ENCODE measurements around the gene PACSIN2. TPM values are rescaled to one million over a fixed set of nuclear protein-coding genes. Genes with fewer than 3 reads are reported as not detected.

PACSIN2 gene
- total RNA-seq, 5 donors from 2014 or later (not counting 1 experiment from before 2014, with no cell fraction given) = 25.9 to 49.0 (median 40.4) TPM

DNA sequence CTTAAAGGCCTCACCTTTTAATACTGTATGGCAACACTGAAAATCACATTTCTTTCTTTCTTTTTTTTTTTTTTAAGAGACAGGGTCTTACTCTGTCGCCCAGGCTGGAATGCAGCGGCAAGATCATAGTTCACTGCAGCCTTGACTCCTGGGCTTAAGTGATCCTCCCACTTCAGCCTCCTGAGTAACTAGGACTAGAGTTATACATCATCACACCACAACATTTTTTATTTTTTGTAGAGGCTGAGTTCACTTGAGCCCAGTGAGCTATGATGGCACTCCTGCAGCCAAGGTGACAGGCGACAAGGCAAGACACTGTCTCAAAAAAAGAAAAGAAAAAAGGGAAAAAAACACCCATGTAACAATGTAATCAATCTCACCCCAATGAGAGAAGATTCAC, 167.8 kb downstream of the PACSIN2 start:
- H3K27ac Mint-ChIP-seq = no peak overlapping the region
- no peak overlapping the region for H3K4me3 ChIP-seq (ENCODE audit: control insufficient read depth in 1 of 2, extremely low read depth in 1 of 2, low read length in 1 of 2)
- POLR2A ChIA-PET = interaction anchor here in 1 of 2 donors (0.6 to 0.7 kb wide), 2 partner anchors 202 to 1193 kb away, joined by 3 to 4 read pairs; no protein-coding TSS in a partner anchor
- DNase-seq (no peak), ATAC-seq (replicated peaks in 1 of 4) (no peak)
- H3K36me3 ChIP-seq (ENCODE audit: control insufficient read depth in 2 of 2, extremely low read depth in 1 of 2, insufficient read depth in 1 of 2, low read length in 1 of 2) = peaks cover 2 to 25% of the 10 kb centered on the region in 2 donors
- H3K4me3 Mint-ChIP-seq = no peak overlapping the region
- H3K27me3 ChIP-seq (replicated peaks in 1 of 2; ENCODE audit: control insufficient read depth in 2 of 2, extremely low read depth in 1 of 2, insufficient read depth in 2 of 2, low read length in 1 of 2) = no peaks in the 10 kb centered on the region
- no CpG with 5 or more reads among the region's 3 CpGs for WGBS (ENCODE audit: insufficient coverage)
- H3K27me3 Mint-ChIP-seq = no peaks in the 10 kb centered on the region
- H3K9me3 ChIP-seq = no peaks in the 10 kb centered on the region
- peaks cover 40% of the 10 kb centered on the region for H3K36me3 Mint-ChIP-seq
- no peaks in the 10 kb centered on the region for H3K9me3 Mint-ChIP-seq
- CTCF ChIA-PET = no interaction called here
- peaks cover 16 to 27% (median 27%) of the 10 kb centered on the region in 3 donors for H3K4me1 Mint-ChIP-seq
- H3K27ac ChIP-seq (ENCODE audit: low read length) = no peak overlapping the region
- peaks cover 0 to 8% of the 10 kb centered on the region in 2 experiments for H3K4me1 ChIP-seq (ENCODE audit: control insufficient read depth in 1 of 2, extremely low read depth in 1 of 2, insufficient read depth in 2 of 2, low read length in 2 of 2)

DNA sequence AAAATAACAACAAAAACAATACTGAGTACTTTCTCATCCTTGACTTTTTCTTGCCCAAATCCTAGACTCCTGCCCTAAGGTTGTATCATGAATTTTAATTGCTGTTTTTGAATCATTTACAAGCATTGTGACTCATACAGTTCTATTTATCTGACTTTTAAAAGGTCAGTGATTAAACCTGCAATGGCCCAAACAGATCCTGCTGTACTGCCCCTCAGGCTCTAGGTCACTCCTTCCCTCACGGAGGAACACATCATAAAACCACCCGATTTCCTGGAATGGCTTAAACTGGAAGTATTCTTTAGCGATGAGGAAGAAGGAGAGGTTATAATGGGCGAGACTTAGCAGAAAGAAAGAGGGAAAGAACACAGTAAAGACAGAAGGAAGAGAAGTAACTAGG, 170.2 kb downstream of the PACSIN2 start:
- Histone ChIP-seq H3K9me3 (no peaks in the 10 kb centered on the region), H3K27me3 (replicated peaks in 1 of 2; ENCODE audit: control insufficient read depth in 2 of 2, extremely low read depth in 1 of 2, insufficient read depth in 2 of 2, low read length in 1 of 2) (no peaks in the 10 kb centered on the region), H3K4me1 (ENCODE audit: control insufficient read depth in 1 of 2, extremely low read depth in 1 of 2, insufficient read depth in 2 of 2, low read length in 2 of 2) (peaks cover 4 to 8% of the 10 kb centered on the region in 2 experiments), H3K27ac (ENCODE audit: low read length) (no peak overlapping the region), H3K36me3 (ENCODE audit: control insufficient read depth in 2 of 2, extremely low read depth in 1 of 2, insufficient read depth in 1 of 2, low read length in 1 of 2) (peaks cover 2 to 34% of the 10 kb centered on the region in 2 donors), H3K4me3 (ENCODE audit: control insufficient read depth in 1 of 2, extremely low read depth in 1 of 2, low read length in 1 of 2) (no peak overlapping the region)
- POLR2A ChIA-PET = interaction anchor here (0.6 to 0.7 kb wide), 2 partner anchors 85 to 230 kb away, joined by 4 read pairs; partner anchors contain the start of gene POLDIP3 (in 1 of the 2)
- H3K27me3 Mint-ChIP-seq = no peaks in the 10 kb centered on the region
- no peak for ATAC-seq (replicated peaks in 1 of 4)
- H3K4me3 Mint-ChIP-seq = no peak overlapping the region
- no peak overlapping the region for H3K27ac Mint-ChIP-seq
- H3K9me3 Mint-ChIP-seq = no peaks in the 10 kb centered on the region
- WGBS (ENCODE audit: insufficient coverage) = no CpG with 5 or more reads among the region's 4 CpGs
- CTCF ChIA-PET = interaction anchor here in 1 of 2 donors (0.5 kb wide), 1 partner anchor 178 kb away, joined by 4 read pairs; no protein-coding TSS in a partner anchor
- peaks cover 48% of the 10 kb centered on the region for H3K36me3 Mint-ChIP-seq
- peaks cover 26 to 27% (median 27%) of the 10 kb centered on the region in 3 donors for H3K4me1 Mint-ChIP-seq
- DNase-seq = no peak

DNA sequence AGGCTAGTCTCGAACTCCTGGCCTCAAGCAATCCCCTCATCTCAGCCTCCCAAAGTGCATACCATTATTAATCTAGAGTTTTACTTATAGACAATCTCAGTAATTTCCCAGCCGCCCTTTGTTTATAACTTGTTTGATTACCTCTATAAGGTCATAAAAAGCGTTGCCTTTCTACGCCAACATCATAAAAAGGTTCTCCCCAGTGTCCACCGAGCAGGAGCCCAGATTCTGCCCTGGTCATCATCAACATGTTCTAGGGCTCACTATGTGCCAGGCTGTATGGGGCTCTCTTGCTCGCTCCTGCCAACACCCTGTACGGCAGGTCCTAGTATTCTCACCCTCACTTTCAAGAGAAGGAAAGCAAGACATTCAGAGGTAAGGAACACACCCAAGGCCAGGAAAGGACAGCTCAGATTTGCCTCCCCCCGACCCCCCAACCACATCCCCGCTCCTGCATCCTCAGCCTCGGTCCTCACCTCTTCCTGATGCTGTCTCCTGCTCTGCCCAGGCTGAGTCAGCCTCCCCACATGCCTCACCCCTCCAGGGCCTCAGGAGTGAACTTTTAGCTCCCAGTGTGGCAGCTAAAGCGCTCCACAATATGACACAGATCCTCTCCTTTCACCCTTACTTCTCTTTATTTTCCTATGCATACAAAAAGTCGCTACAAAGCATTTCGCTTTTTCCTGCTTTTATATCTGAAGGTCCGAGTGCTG, 172.1 kb downstream of the PACSIN2 start:
- H3K9me3 Mint-ChIP-seq = no peaks in the 10 kb centered on the region
- peaks cover 51% of the 10 kb centered on the region for H3K36me3 Mint-ChIP-seq
- Histone ChIP-seq H3K36me3 (ENCODE audit: control insufficient read depth in 2 of 2, extremely low read depth in 1 of 2, insufficient read depth in 1 of 2, low read length in 1 of 2) (peaks cover 0 to 38% of the 10 kb centered on the region in 2 donors), H3K9me3 (no peaks in the 10 kb centered on the region), H3K27me3 (replicated peaks in 1 of 2; ENCODE audit: control insufficient read depth in 2 of 2, extremely low read depth in 1 of 2, insufficient read depth in 2 of 2, low read length in 1 of 2) (no peaks in the 10 kb centered on the region), H3K4me3 (ENCODE audit: control insufficient read depth in 1 of 2, extremely low read depth in 1 of 2, low read length in 1 of 2) (no peak overlapping the region), H3K27ac (ENCODE audit: low read length) (no peak overlapping the region), H3K4me1 (ENCODE audit: control insufficient read depth in 1 of 2, extremely low read depth in 1 of 2, insufficient read depth in 2 of 2, low read length in 2 of 2) (peaks cover 4 to 8% of the 10 kb centered on the region in 2 experiments)
- 87% methylated on average over 9 of the region's 14 CpGs for WGBS (ENCODE audit: insufficient coverage)
- ATAC-seq (replicated peaks in 1 of 4) (no peak), DNase-seq (no peak)
- H3K27me3 Mint-ChIP-seq = no peaks in the 10 kb centered on the region
- no peak overlapping the region for H3K27ac Mint-ChIP-seq
- POLR2A ChIA-PET = no interaction called here
- H3K4me3 Mint-ChIP-seq = no peak overlapping the region
- CTCF ChIA-PET = no interaction called here
- H3K4me1 Mint-ChIP-seq = peaks cover 21 to 29% (median 26%) of the 10 kb centered on the region in 3 donors

DNA sequence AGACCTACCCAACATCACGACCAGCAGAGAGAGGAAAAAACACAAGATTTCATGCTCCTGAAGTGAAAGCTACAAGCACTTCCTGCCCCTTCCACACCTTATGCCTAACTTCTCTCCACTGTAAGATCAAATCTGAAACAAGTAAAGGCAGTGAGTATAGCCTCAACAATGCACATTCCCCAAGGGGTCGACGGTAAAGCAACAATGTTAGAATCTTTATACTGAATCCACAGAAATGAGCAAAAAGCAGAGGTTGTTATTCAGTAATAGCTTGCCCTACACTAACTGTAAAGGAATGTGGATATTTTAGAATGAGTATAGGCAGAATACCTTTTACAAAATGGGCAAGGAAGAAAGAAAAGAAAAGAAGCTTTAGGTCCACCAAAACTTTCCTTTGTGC, 173.5 kb downstream of the PACSIN2 start:
- POLR2A ChIA-PET = interaction anchor here in 1 of 2 donors (0.6 kb wide), 1 partner anchor 10 kb away, joined by 10 read pairs; no protein-coding TSS in a partner anchor
- DNase-seq (no peak), ATAC-seq (replicated peaks in 1 of 4) (no peak)
- peaks cover 4 to 30% of the 10 kb centered on the region in 2 donors for H3K36me3 ChIP-seq (ENCODE audit: control insufficient read depth in 2 of 2, extremely low read depth in 1 of 2, insufficient read depth in 1 of 2, low read length in 1 of 2)
- Mint-ChIP-seq H3K4me1 (peaks cover 21 to 29% (median 26%) of the 10 kb centered on the region in 3 donors), H3K36me3 (peaks cover 49% of the 10 kb centered on the region), H3K4me3 (no peak overlapping the region), H3K27me3 (no peaks in the 10 kb centered on the region), H3K27ac (peak overlapping the region in 1 of 2 donors; percentile 57), H3K9me3 (no peaks in the 10 kb centered on the region)
- peaks cover 4 to 8% of the 10 kb centered on the region in 2 experiments for H3K4me1 ChIP-seq (ENCODE audit: control insufficient read depth in 1 of 2, extremely low read depth in 1 of 2, insufficient read depth in 2 of 2, low read length in 2 of 2)
- WGBS (ENCODE audit: insufficient coverage) = no CpG with 5 or more reads among the region's 3 CpGs
- no peak overlapping the region for H3K4me3 ChIP-seq (ENCODE audit: control insufficient read depth in 1 of 2, extremely low read depth in 1 of 2, low read length in 1 of 2)
- CTCF ChIA-PET = interaction anchor here in 1 of 2 donors (0.7 to 0.8 kb wide), 2 partner anchors 34 to 37 kb away, joined by 3 read pairs; no protein-coding TSS in a partner anchor
- no peaks in the 10 kb centered on the region for H3K9me3 ChIP-seq
- H3K27ac ChIP-seq (ENCODE audit: low read length) = no peak overlapping the region
- H3K27me3 ChIP-seq (replicated peaks in 1 of 2; ENCODE audit: control insufficient read depth in 2 of 2, extremely low read depth in 1 of 2, insufficient read depth in 2 of 2, low read length in 1 of 2) = no peaks in the 10 kb centered on the region

DNA sequence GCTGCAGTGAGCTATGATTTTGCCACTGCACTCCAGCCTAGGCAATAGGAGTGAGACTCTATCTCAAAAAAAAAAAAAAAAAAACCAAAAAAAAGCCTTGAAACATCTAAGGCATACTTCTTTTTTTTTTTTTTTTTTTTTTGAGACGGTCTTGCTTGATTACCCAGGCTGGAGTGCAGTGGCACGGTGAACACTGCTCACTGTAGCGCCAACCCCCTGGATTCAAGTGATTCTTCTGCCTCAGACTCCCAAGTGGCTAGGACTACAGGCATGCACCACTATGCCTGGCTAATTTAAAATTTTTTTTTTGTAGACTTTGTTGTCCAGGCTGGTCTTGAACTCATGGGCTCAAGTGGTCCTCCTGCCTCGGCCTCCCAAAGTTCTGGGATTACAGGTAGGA, 177.4 kb downstream of the PACSIN2 start:
- POLR2A ChIA-PET = interaction anchor here in 1 of 2 donors (0.6 kb wide), 1 partner anchor 59 kb away, joined by 7 read pairs; no protein-coding TSS in a partner anchor
- 67% methylated on average over 3 of the region's 4 CpGs for WGBS (ENCODE audit: insufficient coverage)
- no peak overlapping the region for H3K27ac ChIP-seq (ENCODE audit: low read length)
- peaks cover 34% of the 10 kb centered on the region for H3K36me3 Mint-ChIP-seq
- H3K4me3 Mint-ChIP-seq = no peak overlapping the region
- H3K36me3 ChIP-seq (ENCODE audit: control insufficient read depth in 2 of 2, extremely low read depth in 1 of 2, insufficient read depth in 1 of 2, low read length in 1 of 2) = peaks cover 19 to 40% of the 10 kb centered on the region in 2 donors
- H3K27me3 Mint-ChIP-seq = no peaks in the 10 kb centered on the region
- H3K4me1 ChIP-seq (ENCODE audit: control insufficient read depth in 1 of 2, extremely low read depth in 1 of 2, insufficient read depth in 2 of 2, low read length in 2 of 2) = peaks cover 0 to 4% of the 10 kb centered on the region in 2 experiments
- no peak for DNase-seq
- CTCF ChIA-PET = no interaction called here
- H3K27me3 ChIP-seq (replicated peaks in 1 of 2; ENCODE audit: control insufficient read depth in 2 of 2, extremely low read depth in 1 of 2, insufficient read depth in 2 of 2, low read length in 1 of 2) = no peaks in the 10 kb centered on the region
- H3K4me3 ChIP-seq (ENCODE audit: control insufficient read depth in 1 of 2, extremely low read depth in 1 of 2, low read length in 1 of 2) = no peak overlapping the region
- peaks cover 7 to 13% (median 11%) of the 10 kb centered on the region in 3 donors for H3K4me1 Mint-ChIP-seq
- no peak overlapping the region for H3K27ac Mint-ChIP-seq
- H3K9me3 ChIP-seq = no peaks in the 10 kb centered on the region
- no peak for ATAC-seq (replicated peaks in 1 of 4)
- H3K9me3 Mint-ChIP-seq = no peaks in the 10 kb centered on the region

DNA sequence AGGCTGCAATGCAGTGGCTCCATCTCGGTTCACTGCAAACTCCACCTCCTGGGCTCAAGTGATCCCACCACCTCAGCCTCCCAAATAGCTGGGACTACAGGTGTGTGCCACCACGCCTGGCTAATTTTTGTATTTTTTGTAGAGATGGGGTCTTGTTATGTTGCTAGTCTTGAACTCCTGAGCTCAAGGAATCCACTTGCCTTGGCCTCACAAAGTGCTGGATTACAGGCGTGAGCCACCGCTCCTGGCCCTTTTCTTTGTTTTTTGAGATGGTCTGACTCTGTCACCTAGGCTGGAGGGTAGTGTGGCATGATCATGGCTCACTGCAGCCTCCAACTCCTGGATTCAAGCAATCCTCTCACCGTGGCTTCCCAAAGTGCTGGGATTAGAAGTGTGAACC, 178.9 kb downstream of the PACSIN2 start:
- Mint-ChIP-seq H3K4me1 (peaks cover 3 to 8% (median 6%) of the 10 kb centered on the region in 3 donors), H3K36me3 (peaks cover 33% of the 10 kb centered on the region), H3K27me3 (no peaks in the 10 kb centered on the region), H3K9me3 (no peaks in the 10 kb centered on the region), H3K27ac (no peak overlapping the region), H3K4me3 (no peak overlapping the region)
- no CpG with 5 or more reads among the region's 5 CpGs for WGBS (ENCODE audit: insufficient coverage)
- CTCF ChIA-PET = interaction anchor here in 1 of 2 donors (0.5 kb wide), 1 partner anchor 13 kb away, joined by 4 read pairs; no protein-coding TSS in a partner anchor
- Histone ChIP-seq H3K27me3 (replicated peaks in 1 of 2; ENCODE audit: control insufficient read depth in 2 of 2, extremely low read depth in 1 of 2, insufficient read depth in 2 of 2, low read length in 1 of 2) (no peaks in the 10 kb centered on the region), H3K4me3 (ENCODE audit: control insufficient read depth in 1 of 2, extremely low read depth in 1 of 2, low read length in 1 of 2) (no peak overlapping the region), H3K36me3 (ENCODE audit: control insufficient read depth in 2 of 2, extremely low read depth in 1 of 2, insufficient read depth in 1 of 2, low read length in 1 of 2) (peaks cover 19 to 46% of the 10 kb centered on the region in 2 donors), H3K4me1 (ENCODE audit: control insufficient read depth in 1 of 2, extremely low read depth in 1 of 2, insufficient read depth in 2 of 2, low read length in 2 of 2) (peaks cover 0 to 3% of the 10 kb centered on the region in 2 experiments), H3K9me3 (no peaks in the 10 kb centered on the region), H3K27ac (ENCODE audit: low read length) (no peak overlapping the region)
- no peak for DNase-seq
- ATAC-seq (replicated peaks in 1 of 4) = no peak
- POLR2A ChIA-PET = interaction anchor here in 1 of 2 donors (0.6 kb wide), 1 partner anchor 9 kb away, joined by 3 read pairs; no protein-coding TSS in a partner anchor

Measured in T-cell (primary cell).